Activated CD4-positive, CD25-positive, alpha-beta regulatory T cell treated with anti-CD3 and anti-CD28 coated beads, Interleukin-2, amount 50 U/mL, for 16 hours (primary cell): ENCODE data around the gene CALML3.

Source experiments
- DNase-seq: peaks from one replicate; pipeline ENCODE4 v3.0.0-alpha.2; 2020; ENCODE audit warnings: low read depth, low spot score

CALML3 gene

GRCh38 chr10:5567477-5567876 lies 42.7 kb downstream of the CALML3 start:
- DNase-seq, result no peak

DNA sequence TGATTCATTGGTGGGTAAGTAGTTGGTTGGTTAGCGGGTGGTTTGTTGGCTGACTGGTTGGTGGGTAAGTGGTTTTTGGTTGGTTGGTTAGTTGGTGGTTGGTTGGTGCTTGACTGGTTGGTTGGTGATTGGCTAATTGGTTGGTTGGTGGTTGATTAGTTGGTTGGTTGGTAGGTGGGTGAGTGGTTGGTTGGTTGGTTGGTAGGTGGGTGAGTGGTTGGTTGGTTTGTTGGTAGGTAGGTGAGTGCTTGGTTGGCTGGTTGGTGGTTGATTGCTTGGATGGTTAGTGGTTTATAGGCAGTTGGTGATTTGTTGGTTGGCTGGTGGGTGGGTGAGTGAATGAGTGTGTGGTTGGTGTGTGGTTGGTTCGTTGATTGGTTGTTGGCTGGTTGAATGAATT lies 44.2 kb downstream of the CALML3 start:
- DNase-seq, result no peak

DNA sequence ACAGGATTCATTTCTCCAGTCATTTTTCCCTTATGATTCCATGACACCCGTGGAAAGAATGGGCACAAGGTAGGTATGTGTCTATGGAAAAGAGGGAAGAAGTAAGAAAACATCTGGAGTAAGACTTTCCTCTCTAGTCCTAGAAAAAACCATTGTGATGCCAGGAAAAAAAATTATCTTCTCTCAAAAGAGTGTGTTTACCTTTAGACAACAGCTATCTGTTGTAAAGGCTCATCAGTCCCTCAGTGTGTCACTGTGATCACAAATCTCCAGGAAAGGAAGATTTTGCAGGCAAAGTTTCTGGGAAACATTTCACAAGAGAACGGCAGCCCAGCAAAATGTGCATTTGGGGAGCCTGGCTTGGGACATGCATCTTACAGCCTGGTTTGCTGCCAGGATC lies 44.8 kb downstream of the CALML3 start:
- no peak for DNase-seq

GRCh38 chr10:5570007-5570655 lies 45.4 kb downstream of the CALML3 start:
- DNase-seq, result no peak

GRCh38 chr10:5570979-5571810 lies 46.4 kb downstream of the CALML3 start:
- no peak for DNase-seq

DNA sequence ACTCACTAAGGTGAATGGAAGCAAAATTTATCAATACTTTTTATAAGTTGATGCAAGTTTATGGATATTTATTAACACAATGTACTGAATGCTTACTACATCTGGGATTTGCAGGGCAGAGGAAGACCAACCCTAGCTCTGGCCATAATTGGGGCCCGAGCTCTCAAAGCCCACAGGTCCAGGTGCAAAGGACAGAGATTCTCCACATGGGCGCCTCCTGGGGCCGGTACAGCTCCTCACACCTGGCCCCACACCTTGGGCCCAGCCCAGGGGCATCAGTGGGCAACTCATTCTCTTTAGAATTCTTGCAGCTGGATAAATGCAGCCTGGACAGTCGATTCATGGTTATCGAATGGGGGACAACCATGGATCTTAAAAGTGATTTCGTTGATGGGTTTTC lies 47.1 kb downstream of the CALML3 start:
- DNase-seq, result no peak

GRCh38 chr10:5573319-5573950 lies 48.7 kb downstream of the CALML3 start:
- DNase-seq, result no peak

GRCh38 chr10:5573968-5574641 lies 49.3 kb downstream of the CALML3 start:
- DNase-seq, result no peak

DNA sequence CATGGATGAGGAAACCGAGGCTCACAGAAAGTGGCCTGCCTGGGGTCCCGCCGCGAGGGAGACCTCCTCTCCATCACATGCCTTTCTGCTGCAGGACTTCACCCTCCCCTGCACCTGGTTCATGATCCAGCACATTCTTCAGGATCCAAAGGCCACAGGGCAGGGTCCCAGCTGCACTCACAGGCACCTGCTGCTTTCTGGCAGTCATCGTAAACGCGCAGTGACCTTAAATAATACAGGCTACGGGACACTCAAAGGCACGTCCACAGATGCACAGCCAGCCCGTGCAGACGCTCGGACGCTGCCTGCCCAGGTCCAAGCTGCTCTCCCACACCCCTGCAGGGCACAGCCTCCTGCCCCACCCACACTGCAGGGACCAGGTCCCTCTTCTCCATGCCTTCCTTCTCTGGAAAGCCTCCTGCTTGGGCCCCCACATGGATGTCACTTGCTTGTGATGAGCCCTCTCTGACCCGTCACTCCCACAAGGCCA lies 49.9 kb downstream of the CALML3 start:
- DNase-seq, result no peak

- no peak for DNase-seq
Observed at GRCh38 chr10:5575144-5575481, 50.4 kb downstream of the CALML3 start.

GRCh38 chr10:5575482-5576153 lies 50.9 kb downstream of the CALML3 start:
- no peak for DNase-seq

GRCh38 chr10:5576154-5576748 lies 51.5 kb downstream of the CALML3 start:
- no peak for DNase-seq
